Frontal cortex (tissue), 4 donors: Measurements from ENCODE around the gene SLIT1. TPM values are rescaled to one million over a fixed set of nuclear protein-coding genes. Genes with fewer than 3 reads are reported as not detected.

ENCODE experiments used
- DNase-seq, 2 donors: peaks; one replicate each; pipeline ENCODE4 v3.0.0; 2012; ENCODE audit warnings: low spot score in 2 of 2
- FAIRE-seq: peaks from 2 replicates; lab custom pipeline; 2012; peaks lifted over from hg19 to GRCh38; lab: Jason Lieb, UNC
- total RNA-seq: library from RNA; depleted of rRNA; stranded (reverse); fragments of >200 nt; gene quantifications from one replicate; pipeline ENCODE4 v1.2.3, GENCODE V29; 2014
- donor health status: control.
- donor health status: control.
- donor health status: control.

The SLIT1 gene
- total RNA-seq, 1 donor from 2014 or later: 48.9 TPM

DNA sequence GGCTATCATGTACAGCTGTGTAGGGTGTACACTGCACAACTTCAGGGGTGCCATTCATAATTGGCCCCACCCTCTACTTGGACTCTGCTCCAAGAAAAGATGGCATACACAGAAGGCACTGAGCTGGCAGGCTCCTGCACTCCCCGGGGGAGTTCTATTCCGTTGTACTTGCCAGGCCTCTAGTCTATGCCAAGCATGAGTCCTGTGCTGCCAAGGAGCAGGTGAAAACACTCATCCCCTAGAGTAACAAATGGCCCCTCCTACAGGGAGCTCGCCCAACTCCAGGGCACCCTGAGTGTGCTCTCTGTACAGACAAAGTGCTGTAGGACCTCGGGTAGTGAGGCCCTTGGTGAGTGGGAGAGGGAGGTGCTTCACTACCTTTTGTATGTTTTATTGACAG is 127.2 kb downstream of the SLIT1 start:
- FAIRE-seq (no peak), DNase-seq (no peak)

DNA sequence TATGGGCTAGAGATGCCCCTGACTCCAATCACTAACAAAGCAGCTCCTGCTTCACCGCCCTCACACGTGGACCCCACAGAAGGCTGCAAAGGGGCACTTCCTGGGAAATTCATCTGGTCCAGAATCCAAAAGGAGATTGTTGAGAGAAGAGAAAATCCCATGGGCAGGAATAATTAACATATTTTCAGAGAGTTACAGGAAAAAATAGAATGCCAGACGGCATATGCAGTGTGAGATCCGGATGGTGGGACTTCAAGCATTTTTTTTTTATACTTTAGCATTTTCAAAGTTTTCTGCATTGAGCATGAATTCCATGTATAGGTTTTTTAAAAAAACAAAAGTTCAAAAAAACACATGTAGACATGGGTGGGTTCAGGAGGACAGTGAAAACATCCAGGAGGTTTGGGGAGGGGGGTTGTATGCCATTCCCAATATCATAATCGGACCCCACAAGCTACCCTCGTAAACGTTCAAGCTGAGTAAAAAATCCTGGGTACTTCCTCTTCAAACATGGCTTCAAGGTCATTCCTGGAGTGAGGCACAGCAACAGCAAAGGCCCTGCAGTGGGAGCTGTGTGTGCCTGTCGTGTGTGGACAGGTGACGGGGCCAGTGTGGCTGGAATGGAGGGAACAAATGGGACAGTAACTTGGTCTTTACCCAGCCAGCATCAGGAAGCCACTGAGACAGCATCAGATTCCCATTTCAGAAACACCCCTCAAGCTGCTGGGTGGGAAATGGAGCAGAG is 128.1 kb downstream of the SLIT1 start:
- DNase-seq (no peak), FAIRE-seq (no peak)

DNA sequence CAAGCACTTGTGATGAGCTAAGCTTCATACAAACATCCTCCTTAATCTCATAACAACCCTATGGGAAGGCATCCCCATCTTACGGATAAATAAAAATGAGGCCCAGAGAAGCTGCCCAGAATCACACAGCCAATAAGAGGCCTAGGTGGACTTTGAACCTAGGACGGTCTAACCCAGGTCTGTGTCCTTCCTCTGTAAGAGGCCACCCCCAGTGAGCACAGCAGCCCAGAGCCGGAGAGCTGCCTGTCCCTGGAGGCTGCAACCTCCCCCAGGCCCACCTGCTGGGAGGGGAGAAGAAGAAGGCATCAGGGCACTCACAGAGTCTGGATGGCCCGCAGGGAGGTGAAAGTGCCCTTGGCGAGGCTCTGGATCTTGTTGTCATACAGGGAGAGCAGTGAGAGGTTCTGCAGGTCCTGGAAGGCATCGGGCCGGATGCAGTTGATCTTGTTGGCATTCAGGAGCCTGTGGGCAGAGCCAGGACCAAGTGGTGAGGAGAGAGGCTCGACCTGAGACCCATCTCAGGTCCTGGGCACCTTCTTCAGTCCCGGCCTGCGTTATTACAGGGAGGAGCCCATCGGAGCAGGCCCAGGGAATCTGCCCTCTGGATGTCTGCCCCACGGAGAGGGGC is 129.6 kb downstream of the SLIT1 start:
- DNase-seq: no peak
- FAIRE-seq: no peak

DNA sequence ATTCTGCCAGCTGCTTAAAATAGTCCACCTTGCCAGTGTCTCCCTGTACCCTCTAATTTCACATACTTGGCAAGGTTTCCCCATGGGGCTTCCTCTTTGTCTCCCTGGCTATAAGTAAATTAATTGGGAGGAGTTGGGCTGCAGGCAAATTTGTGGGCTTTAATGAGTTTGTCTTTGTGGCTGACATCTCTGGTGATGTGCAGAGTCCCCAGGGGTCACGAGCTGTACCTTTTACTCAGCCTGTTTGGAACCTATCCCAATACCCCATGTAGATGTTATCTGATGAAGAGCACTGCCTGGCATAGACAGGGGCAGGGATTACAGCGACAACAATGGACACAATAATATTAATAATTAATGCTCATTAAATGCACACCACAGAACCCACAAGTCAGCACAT is 132.5 kb downstream of the SLIT1 start:
- no peak for DNase-seq
- FAIRE-seq: no peak

DNA sequence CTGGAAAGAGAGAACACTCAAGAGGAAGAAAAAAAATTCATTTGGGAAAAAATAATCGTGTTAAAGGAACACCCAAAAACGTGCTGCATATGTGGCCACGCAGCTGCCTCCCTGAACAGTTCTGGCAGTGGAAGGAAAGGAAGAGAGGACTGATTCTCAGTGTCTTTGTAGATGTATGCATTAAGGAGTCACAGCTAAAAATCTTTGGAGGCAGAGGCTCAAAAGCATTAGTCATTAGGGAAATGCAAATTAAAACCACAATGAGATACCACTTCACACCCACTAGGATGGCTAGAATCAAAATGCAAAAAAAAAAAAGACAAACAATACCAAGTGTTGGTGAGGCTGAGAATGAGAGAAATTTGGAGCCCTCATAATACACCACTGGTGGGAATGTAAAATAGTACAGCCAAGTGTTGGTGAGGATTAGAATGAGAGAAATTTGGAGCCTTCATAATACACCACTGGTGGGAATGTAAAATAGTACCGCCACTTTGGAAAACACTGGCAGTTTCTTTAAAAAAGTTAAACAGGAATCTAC is 134.7 kb downstream of the SLIT1 start:
- FAIRE-seq (no peak), DNase-seq (no peak)

DNA sequence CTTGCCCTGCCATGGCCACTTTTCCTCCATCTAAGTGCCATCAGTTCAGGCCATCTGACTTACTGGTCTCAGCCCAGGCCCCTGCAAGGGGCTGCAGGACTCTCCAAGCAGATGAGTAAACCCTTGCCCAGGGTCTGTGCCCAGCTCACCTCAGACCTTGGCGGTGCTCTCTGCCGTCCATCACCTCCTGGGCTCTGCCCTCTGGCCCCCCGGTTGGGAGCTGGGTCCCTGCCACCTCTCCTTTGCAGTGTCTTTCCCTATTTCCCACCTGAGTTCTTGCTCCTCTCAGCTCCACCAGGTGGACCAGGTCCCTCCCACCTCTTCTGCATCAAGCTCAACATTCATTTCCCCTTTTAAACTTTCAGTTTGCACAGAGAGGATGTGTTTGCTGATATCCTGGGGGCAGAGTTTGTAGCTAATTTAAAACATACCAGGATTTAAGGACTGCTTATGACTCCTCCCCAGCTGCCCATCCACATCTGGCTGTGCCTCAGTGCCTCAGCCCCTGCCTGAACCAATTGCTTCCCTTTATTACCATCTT is 135.5 kb downstream of the SLIT1 start:
- no peak for DNase-seq
- FAIRE-seq: no peak

DNA sequence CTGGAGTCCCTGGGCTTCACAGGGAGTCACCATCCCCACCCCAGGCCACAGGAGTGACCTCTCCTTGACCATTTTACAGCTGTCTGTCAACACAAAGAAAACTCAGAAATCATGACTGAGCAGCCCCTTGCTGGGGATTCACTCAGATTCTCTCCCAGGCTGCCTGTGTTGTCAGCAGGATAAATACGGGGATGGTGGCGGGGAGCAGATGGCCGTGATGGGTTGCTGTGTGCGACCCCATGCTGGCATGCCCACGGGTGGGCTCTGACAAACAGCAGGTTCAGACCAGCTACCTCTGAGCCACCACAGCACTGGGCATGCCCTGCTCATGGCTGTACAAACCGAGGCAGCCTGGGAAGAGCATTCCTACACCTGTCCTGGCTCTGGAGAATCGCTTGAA is 136.1 kb downstream of the SLIT1 start:
- no peak for FAIRE-seq
- no peak for DNase-seq

DNA sequence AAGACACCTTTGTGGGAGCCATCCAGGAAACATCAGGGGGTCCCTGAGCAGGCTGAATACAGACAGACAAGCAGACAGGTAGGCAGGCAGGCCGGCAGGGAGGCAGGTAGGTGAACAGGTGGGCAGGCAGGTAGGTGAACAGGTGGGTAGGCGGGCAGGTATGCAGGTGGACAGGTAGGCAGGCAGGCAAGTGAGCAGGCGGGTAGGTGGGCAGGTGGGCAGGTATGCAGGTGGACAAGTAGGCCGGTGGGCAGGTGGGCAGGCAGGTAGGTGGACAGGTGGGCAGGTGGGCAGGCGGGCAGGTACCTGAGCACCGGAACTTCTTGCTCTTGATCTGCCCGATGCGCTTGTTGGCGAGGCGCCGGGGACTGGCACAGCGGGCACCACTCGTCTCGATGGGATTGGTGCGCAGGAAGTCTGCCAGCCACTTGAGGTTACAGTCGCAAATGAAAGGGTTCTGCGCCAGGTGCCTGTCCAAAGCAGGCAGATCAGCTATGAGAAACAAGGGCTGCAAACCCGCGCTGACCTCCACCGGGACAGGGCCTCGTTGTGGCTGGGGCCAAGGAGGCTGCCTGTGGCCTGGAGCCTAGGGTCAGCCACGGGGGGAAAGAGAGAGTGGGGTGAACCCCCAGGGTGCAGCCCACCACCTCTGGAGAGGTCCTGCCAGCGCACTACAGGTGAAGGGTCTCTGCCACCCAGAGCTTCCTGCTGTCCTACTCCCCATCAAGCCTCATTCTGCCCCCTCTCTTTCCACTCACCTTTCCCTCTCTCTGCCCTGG is 136.9 kb downstream of the SLIT1 start:
- FAIRE-seq: no peak
- no peak for DNase-seq

DNA sequence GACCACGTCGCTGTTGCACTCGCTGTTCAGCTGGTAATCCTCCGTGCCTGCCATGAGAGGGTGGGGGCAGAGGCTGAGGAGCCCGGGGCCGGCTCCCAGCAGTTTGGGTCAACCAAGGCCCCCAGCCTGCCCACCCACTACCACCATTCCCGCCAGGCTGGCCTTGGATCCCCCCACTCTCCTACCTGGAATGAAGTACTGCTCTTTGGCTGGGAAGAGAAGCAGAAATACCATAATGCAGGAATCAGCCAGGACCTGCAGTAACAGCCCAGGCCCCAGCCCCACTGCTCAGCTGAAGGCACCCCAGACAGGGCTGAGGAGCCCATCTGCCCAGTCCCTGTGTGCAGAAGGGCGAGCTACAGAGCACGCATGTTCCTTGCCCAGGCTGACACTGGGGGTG is 138.0 kb downstream of the SLIT1 start:
- FAIRE-seq: no peak
- DNase-seq: no peak

DNA sequence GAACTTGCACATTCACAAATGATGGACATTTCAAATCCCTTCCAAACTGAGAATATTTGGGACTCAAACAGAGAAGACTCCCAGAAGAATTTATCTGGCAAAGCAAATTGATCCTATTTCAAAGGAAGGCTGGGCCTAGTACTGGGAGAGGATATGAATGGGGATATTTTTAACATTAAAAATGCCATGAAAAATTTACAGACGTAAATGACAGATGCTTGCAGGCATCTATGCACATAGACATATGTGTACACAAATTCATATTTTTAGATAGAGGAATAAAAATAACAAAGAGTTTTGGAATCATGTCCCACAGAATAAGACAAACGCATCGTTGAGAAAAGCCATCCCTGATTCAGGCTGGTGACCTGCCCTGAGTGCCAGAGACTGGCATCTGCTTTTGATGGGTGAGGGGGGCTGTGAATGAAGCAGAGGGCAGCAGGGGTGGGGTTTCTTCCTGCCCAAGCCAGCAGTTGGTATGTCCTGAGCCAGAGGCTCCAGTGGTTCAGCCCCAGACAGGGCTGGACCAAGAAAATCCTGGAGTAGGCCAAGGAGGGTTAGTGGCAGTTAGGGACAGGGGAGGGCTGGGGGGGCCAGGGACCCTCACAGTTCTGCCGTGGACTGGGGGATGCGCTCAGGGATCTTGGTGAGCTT is 138.5 kb downstream of the SLIT1 start:
- no peak for FAIRE-seq

DNA sequence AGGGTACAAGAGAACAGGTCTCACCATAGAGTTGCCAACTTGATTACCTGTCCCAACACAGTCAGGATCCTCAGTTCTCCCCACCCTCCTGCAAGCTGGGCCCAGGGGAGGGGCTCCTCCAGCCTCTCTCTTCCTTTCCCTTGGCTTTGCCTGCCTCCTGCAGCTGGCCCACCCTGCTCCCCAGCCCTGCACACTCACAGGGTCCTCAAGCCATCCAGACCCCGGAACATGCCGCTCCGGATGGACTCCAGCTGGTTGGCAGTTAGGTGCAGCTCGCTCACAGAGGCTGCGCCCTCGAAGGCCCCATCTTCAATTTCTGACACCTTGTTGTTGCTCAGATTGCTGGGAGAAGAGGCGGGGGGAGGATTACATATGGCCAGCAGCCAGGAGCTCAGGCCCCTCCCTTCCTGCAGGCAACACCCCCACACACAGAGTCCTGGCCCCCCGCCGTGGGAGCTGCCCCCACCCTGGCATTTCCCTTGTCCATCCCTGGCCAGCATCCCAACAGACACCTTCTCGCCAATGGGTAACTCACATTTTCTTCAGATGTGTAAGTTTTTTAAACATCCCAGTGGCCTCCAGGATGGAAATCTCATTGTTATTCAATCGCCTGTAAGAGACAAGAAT is 139.2 kb downstream of the SLIT1 start:
- FAIRE-seq: no peak

More for the DNA sequence above, 138.5 kb downstream of the SLIT1 start:
- DNase-seq: no peak

DNA sequence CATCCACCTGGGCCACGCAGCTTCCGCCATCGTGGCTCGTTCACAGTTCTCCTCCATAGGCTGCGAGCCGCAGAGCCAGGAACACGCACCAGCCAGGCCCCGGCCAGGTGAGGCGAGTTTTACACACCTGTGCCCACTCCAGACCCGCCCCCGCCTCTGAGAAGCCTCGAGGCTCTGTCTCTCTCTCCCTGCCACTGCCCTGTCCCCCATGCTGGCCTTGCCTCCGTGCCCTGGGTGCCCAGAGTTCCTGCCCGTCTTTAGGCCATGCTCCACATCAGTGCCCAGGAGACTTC is 142.2 kb downstream of the SLIT1 start:
- FAIRE-seq (no peak), DNase-seq (no peak)

More for the DNA sequence above, 139.2 kb downstream of the SLIT1 start:
- DNase-seq: no peak

DNA sequence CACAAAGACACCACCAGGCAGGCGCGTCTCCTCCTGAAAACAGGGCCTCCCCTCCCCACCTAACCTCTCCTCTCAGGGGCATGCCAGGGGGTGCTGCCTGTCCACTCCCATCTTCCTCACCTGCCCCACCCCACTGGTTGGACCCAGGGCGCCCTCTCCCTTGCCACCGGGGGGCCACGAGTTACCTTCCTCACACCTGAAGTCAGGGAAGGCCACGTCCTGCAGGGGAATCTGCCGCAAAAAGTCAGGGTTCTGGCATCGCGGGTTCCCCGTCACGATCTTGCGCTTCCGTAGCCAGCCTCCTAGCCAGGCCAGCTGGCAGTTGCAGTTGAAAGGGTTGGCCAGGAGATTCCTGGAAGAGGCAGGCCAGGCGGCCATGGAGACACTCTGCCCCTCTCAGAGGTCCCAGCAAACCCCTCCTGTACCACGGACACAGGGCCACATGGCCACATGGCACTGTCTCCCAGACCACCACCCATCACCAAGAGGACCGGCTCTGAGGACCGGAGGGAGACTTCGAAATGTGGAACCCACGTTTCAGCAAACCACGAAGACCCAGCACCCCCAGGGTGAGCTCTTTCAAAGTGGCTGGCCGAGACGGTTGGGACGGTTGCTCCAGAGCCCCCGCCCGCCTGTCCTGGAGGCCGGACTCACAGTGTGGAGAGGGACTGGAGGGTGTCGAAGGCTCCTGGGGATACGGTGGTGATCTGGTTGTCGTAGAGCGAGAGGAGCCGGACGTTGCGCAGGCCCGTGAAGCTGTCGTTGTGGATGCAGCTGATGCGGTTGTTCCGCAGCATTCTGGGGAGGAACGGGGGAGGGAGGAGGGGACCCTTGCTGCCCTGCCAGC is 142.8 kb downstream of the SLIT1 start:
- FAIRE-seq: no peak
- DNase-seq: no peak

DNA sequence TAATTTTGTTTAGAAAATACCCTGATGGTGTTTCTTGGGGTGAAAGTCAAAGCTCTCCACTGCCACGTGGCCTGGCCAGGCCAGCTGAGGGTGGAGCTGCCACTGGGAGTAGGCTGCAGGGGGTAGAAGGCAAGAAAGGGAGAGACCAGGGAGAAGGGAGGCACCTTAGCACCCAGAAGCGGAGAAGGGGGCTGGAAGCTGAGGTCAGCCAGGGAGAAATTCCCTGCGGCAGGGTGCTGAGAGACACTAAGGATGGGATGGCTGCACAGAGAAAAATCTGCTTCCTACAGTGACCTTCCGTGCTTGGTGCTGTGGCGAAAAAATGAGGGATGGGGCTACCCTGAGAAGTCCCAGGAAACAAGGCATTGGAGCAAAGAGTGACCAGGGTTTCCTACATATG is 143.7 kb downstream of the SLIT1 start:
- no peak for DNase-seq
- FAIRE-seq: no peak

DNA sequence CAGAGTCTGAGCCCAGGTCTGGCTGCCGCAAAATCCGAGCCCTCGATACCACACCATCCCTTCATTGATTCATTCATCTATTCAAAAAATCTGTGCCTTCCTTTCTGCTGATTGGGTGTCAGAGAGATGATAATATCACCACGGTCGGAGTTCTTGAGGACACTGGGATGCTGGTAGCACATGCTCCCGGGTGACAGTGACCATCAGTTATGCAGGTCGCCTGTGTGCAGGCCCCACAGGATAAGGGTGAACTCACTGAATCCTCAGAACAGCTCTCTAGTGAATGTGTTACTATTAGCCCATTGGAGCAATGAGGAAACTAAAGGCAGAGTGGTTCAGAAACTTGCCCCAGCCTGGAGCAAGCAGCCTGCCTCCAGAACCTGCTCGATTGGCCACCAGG is 145.1 kb downstream of the SLIT1 start:
- FAIRE-seq (no peak), DNase-seq (no peak)

DNA sequence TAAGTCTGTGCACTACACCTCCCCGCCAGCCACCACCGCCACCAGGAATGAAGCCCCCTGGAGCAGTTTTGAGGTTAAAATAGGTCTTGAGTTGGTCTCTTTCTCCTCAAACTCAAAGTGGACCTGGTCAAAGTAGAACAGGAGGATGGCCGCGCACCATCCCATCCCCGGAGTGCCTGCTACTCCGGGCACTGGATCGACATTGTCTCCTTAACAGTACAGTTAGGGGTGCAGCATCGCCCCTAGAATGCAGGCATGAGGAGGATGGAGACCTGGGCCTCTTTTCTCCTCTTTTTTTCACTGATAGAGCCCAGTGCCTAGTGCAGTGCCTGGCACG is 145.5 kb downstream of the SLIT1 start:
- FAIRE-seq (no peak), DNase-seq (no peak)

DNA sequence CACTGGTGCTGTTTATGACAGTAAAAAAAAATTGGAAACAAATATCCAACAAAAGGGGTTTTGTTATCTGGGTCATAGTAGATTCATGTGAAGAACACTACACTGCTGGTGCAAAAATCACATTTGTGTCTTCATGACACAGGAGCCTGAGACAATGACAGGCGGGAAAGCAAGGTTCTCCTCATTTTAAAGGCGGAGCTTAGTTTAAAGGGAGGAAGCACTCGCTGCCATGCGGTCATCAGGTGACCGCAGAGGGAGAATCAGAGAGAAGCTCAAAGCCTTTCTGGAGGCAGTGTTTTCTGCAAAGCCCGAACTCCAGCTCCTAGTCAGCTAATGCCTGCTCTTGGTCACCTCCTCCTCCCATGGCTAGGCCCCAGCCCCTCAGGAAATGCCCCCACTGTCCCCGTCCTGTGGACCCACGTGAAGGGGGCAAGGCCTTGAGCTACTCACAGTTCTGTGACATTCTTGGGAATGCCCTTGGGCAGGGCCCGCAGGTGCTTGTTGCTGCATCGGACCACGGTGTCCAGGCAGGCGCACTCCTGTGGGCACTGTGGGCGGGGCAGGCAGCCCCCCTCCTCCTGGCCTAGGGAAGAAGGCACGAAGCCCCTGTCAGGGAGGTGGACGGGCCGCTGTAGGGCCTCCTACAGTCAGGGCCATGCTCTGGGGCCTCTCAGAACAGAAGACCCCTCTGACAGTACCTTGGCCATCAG is 146.1 kb downstream of the SLIT1 start:
- FAIRE-seq: no peak
- no peak for DNase-seq

DNA sequence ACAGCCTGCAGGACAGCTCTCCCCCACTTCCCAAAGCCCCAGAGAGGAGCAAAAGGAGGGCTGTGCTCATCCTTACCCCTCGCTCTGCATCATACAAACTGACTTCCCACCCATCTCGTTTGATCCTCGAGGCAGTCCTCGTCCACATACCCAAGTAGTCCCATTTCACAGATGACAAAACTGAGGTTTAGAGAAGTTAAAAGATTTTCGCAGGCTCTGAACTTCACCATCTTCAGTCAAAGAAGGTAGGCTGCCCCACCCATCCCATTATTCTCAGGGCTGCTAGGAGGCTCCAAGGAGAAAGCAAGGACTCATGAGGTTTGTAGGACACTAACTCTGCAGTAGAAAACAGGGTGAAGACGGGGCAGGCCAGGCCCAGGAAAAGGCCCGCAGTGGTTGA is 147.1 kb downstream of the SLIT1 start:
- FAIRE-seq: no peak
- no peak for DNase-seq
